Measurements from ENCODE around the gene CA14.

GRCh38 chr1:150273311-150273710, 15.7 kb downstream of the CA14 start:
- TF ChIP-seq POLR2A (IDR thresholded peaks at IDR 0.05): no peak
- no peak for TF ChIP-seq CTCF (IDR thresholded peaks at IDR 0.05)
